HG03045 (cell line): ENCODE data around the gene EXOC4.
"Not testable (repeated sequence)": the region's sequence is repeated elsewhere in the genome, so short reads cannot be mapped to it uniquely, and the experiment has no call there.

Source experiments
- ATAC-seq: cut with Tn5 transposase; IDR thresholded peaks from one replicate; pipeline ENCODE4 v1.9.1; 2021; ENCODE audit warnings: mild to moderate bottlenecking, moderate library complexity; ENCODE audit not compliant: unreplicated experiment

Gene EXOC4

GRCh38 chr7:133313575-133313974, 60.7 kb downstream of the EXOC4 start:
- no peak for ATAC-seq

GRCh38 chr7:133314084-133314483, 61.2 kb downstream of the EXOC4 start:
- no peak for ATAC-seq

- ATAC-seq = no peak
Measured at GRCh38 chr7:133315332-133316040, 62.6 kb downstream of the EXOC4 start.

- no peak for ATAC-seq
Measured at GRCh38 chr7:133319842-133320241, 67.0 kb downstream of the EXOC4 start.

GRCh38 chr7:133320891-133321290, 68.0 kb downstream of the EXOC4 start:
- no peak for ATAC-seq

GRCh38 chr7:133321366-133321765, 68.5 kb downstream of the EXOC4 start:
- not testable (repeated sequence) for ATAC-seq

GRCh38 chr7:133326745-133327144, 73.9 kb downstream of the EXOC4 start:
- ATAC-seq = not testable (repeated sequence)

- not testable (repeated sequence) for ATAC-seq
Measured at GRCh38 chr7:133328021-133328420, 75.1 kb downstream of the EXOC4 start.

- ATAC-seq = no peak
Measured at GRCh38 chr7:133330085-133330484, 77.2 kb downstream of the EXOC4 start.

- ATAC-seq = no peak
Measured at GRCh38 chr7:133331861-133332260, 79.0 kb downstream of the EXOC4 start.

- ATAC-seq = no peak
Measured at GRCh38 chr7:133339772-133340171, 86.9 kb downstream of the EXOC4 start.

GRCh38 chr7:133344275-133344674, 91.4 kb downstream of the EXOC4 start:
- ATAC-seq = no peak

- ATAC-seq = no peak
Measured at GRCh38 chr7:133345690-133346421, 93.0 kb downstream of the EXOC4 start.

GRCh38 chr7:133348250-133348649, 95.4 kb downstream of the EXOC4 start:
- ATAC-seq = no peak

GRCh38 chr7:133349101-133349500, 96.2 kb downstream of the EXOC4 start:
- no peak for ATAC-seq

- no peak for ATAC-seq
Measured at GRCh38 chr7:133352430-133352829, 99.6 kb downstream of the EXOC4 start.

- ATAC-seq = no peak
Measured at GRCh38 chr7:133353775-133354174, 100.9 kb downstream of the EXOC4 start.

GRCh38 chr7:133354546-133355324, 101.9 kb downstream of the EXOC4 start:
- ATAC-seq = no peak

- ATAC-seq = no peak
Measured at GRCh38 chr7:133355325-133355708, 102.4 kb downstream of the EXOC4 start.

GRCh38 chr7:133355822-133356221, 102.9 kb downstream of the EXOC4 start:
- ATAC-seq = no peak

- ATAC-seq = no peak
Measured at GRCh38 chr7:133358708-133359107, 105.8 kb downstream of the EXOC4 start.

GRCh38 chr7:133359449-133359848, 106.6 kb downstream of the EXOC4 start:
- no peak for ATAC-seq
